Astrocyte (in vitro differentiated cells and primary cell): Measurements from ENCODE around the gene BMP8A.

Experiments used
- CTCF ChIP-seq: IDR thresholded peaks from 2 replicates; pipeline ENCODE4 v1.5.1; 2011; ENCODE audit warnings: low read depth, mild to moderate bottlenecking, inconsistent platforms, low read length, moderate library complexity; ENCODE audit not compliant: insufficient read depth
- EZH2 ChIP-seq: IDR thresholded peaks from 2 replicates; pipeline ENCODE4 v1.6.1; 2012; ENCODE audit warnings: mild to moderate bottlenecking, low read length, inconsistent platforms; ENCODE audit not compliant: insufficient read depth

- no peak for TF ChIP-seq EZH2
- no peak for TF ChIP-seq CTCF
Observed at GRCh38 chr1:39545531-39545930, 54.1 kb downstream of the BMP8A start.
